ENCODE measurements around the gene C1QTNF2.
"Not testable (repeated sequence)": the region's sequence is repeated elsewhere in the genome, so short reads cannot be mapped to it uniquely, and the experiment has no call there.

C1QTNF2 gene

GRCh38 chr5:160340513-160340912 lies 29.9 kb downstream of the C1QTNF2 start:
- DNase-seq, result not testable (repeated sequence)

GRCh38 chr5:160339406-160340130 lies 30.9 kb downstream of the C1QTNF2 start:
- no peak for DNase-seq

GRCh38 chr5:160334716-160335115 lies 35.7 kb downstream of the C1QTNF2 start:
- not testable (repeated sequence) for DNase-seq

GRCh38 chr5:160333721-160334120 lies 36.7 kb downstream of the C1QTNF2 start:
- peak in 1 of 2 donors; percentile 45 for DNase-seq

- DNase-seq, result no peak
Observed at GRCh38 chr5:160330212-160330611, 40.2 kb downstream of the C1QTNF2 start.

- DNase-seq, result no peak
Observed at GRCh38 chr5:160327818-160328217, 42.6 kb downstream of the C1QTNF2 start.

GRCh38 chr5:160326981-160327380 lies 43.4 kb downstream of the C1QTNF2 start:
- DNase-seq, result no peak

- DNase-seq, result no peak
Observed at GRCh38 chr5:160325716-160326115, 44.7 kb downstream of the C1QTNF2 start.

GRCh38 chr5:160324886-160325285 lies 45.5 kb downstream of the C1QTNF2 start:
- no peak for DNase-seq

- DNase-seq, result no peak
Observed at GRCh38 chr5:160318409-160318808, 52.0 kb downstream of the C1QTNF2 start.

GRCh38 chr5:160317434-160317833 lies 53.0 kb downstream of the C1QTNF2 start:
- DNase-seq, result no peak

- no peak for DNase-seq
Observed at GRCh38 chr5:160315968-160316367, 54.5 kb downstream of the C1QTNF2 start.

- no peak for DNase-seq
Observed at GRCh38 chr5:160312960-160313727, 57.3 kb downstream of the C1QTNF2 start.

GRCh38 chr5:160312134-160312959 lies 58.1 kb downstream of the C1QTNF2 start, which contains the start of gene CCNJL:
Gene CCNJL, minus strand, starts transcription at chr5:160312564. Its CDS starts 641 bp downstream, at chr5:160311923.
- DNase-seq, result no peak

GRCh38 chr5:160311491-160312133 lies 58.8 kb downstream of the C1QTNF2 start:
- no peak for DNase-seq

- no peak for DNase-seq
Observed at GRCh38 chr5:160310552-160311295, 59.7 kb downstream of the C1QTNF2 start.

- no peak for DNase-seq
Observed at GRCh38 chr5:160310140-160310539, 60.3 kb downstream of the C1QTNF2 start.

GRCh38 chr5:160306696-160307095 lies 63.7 kb downstream of the C1QTNF2 start:
- no peak for DNase-seq

GRCh38 chr5:160305319-160305718 lies 65.1 kb downstream of the C1QTNF2 start:
- DNase-seq, result no peak

- no peak for DNase-seq
Observed at GRCh38 chr5:160303690-160304089, 66.7 kb downstream of the C1QTNF2 start.

GRCh38 chr5:160298189-160298588 lies 72.2 kb downstream of the C1QTNF2 start:
- DNase-seq, result no peak

GRCh38 chr5:160297776-160298175 lies 72.7 kb downstream of the C1QTNF2 start:
- no peak for DNase-seq

All from bone marrow (tissue), 2 donors.